Lung (tissue), 12 donors: ENCODE data around the gene FOXP2. TPM values are rescaled to one million over a fixed set of nuclear protein-coding genes. Genes with fewer than 3 reads are reported as not detected.
A peak's percentile ranks its signal among the peaks of the same experiment; 100 is the strongest.

Experiments used
- ATAC-seq: fragments of 200-7000 bp; cut with Tn5 transposase; one replicate; pipeline ENCODE4 v1.9.1; 2020; ENCODE audit warnings: moderate number of reproducible peaks; ENCODE audit not compliant: insufficient read depth, low FRiP score
- DNase-seq, 3 donors: peaks; one replicate each; pipeline ENCODE4 v3.0.0-alpha.2; 2013 to 2017
- H3K27ac ChIP-seq, 2 donors: one replicate each; pipeline ENCODE4 v1.5.1; 2013; ENCODE audit warnings: mild to moderate bottlenecking in 2 of 2, moderate library complexity in 2 of 2, control low read depth in 1 of 2, inconsistent platforms in 1 of 2, low read depth in 1 of 2, low read length in 1 of 2
- H3K27me3 ChIP-seq, 3 donors: one replicate each; pipeline ENCODE4 v1.5.1; 2013; ENCODE audit warnings: low read length in 2 of 3; ENCODE audit not compliant: control insufficient read depth in 3 of 3, insufficient read depth in 3 of 3
- H3K36me3 ChIP-seq, 4 donors: one replicate each; pipeline ENCODE4 v1.5.1; 2013; ENCODE audit warnings: low read length in 4 of 4, mild to moderate bottlenecking in 1 of 4, moderate library complexity in 1 of 4; ENCODE audit not compliant: control insufficient read depth in 4 of 4, insufficient read depth in 4 of 4
- H3K4me1 ChIP-seq, 5 donors: one replicate each; pipeline ENCODE4 v1.5.1; 2013; ENCODE audit warnings: low read length in 5 of 5, mild to moderate bottlenecking in 2 of 5, moderate library complexity in 1 of 5; ENCODE audit not compliant: control insufficient read depth in 5 of 5, insufficient read depth in 5 of 5
- H3K4me3 ChIP-seq: one replicate; pipeline ENCODE4 v1.5.1; 2013; ENCODE audit warnings: mild to moderate bottlenecking, control low read depth, moderate library complexity
- H3K9ac ChIP-seq, 2 donors: one replicate each; pipeline ENCODE4 v1.5.1; 2013; ENCODE audit warnings: low read length in 2 of 2, control low read depth in 1 of 2; ENCODE audit not compliant: insufficient read depth in 1 of 2
- H3K9me3 ChIP-seq, 4 donors: one replicate each; pipeline ENCODE4 v1.5.1; 2013; ENCODE audit warnings: low read length in 3 of 4, mild to moderate bottlenecking in 1 of 4, moderate library complexity in 1 of 4; ENCODE audit not compliant: control insufficient read depth in 4 of 4, insufficient read depth in 3 of 4
- WGBS, 2 donors: extraction: QIAGEN DNeasy Blood & Tissue Kit; methylation state at CpG; one replicate each; pipeline ENCODE4 v1.1.7; 2013; 5-methylcytosine and 5-hydroxymethylcytosine counted together
- polyA plus RNA-seq, 2 donors: library from polyadenylated mRNA; stranded (reverse); fragments of 200-250 nt; gene quantifications; one replicate each; pipeline ENCODE4 v1.2.1, GENCODE V29; 2013
- total RNA-seq, 2 donors: library from RNA; depleted of rRNA in 1 of 2; stranded (reverse); fragments of >200 nt in 1 of 2; gene quantifications; one replicate each; pipeline ENCODE4 v1.2.1, GENCODE V29; 2014 to 2021
- TF ChIP-seq, protein P1 (sequence below): IDR thresholded peaks from 2 replicates; pipeline ENCODE4 v1.5.1; 2012; ENCODE audit warnings: mild to moderate bottlenecking; ENCODE audit errors: control extremely low read depth, extremely low read depth
- donor health status: control.
- donor health status: control.
- donor health status: Bipolar disorder and iron deficiency.
- donor health status: healthy.
- donor health status: DM: yes; HTN: yes; CAD: no.

The FOXP2 gene
- total and polyA plus RNA-seq, 4 donors = 0.93 to 49.3 (median 5.0) TPM

GRCh38 chr7:114588506-114588905 lies 173.9 kb downstream of the FOXP2 start:
- Histone ChIP-seq H3K4me1 (peaks cover 0 to 11% (median 0%) of the 10 kb centered on the region in 5 donors), H3K4me3 (no peak overlapping the region), H3K27ac (no peak overlapping the region), H3K9me3 (no peaks in the 10 kb centered on the region), H3K27me3 (no peaks in the 10 kb centered on the region), H3K9ac (no peak overlapping the region), H3K36me3 (no peaks in the 10 kb centered on the region)
- ATAC-seq (no peak), DNase-seq (peak in 2 of 3 donors; percentile 14 to 16)
- WGBS, 2 donors = 91% methylated on average over 1 of the region's 1 CpG
- TF ChIP-seq, protein P1, sequence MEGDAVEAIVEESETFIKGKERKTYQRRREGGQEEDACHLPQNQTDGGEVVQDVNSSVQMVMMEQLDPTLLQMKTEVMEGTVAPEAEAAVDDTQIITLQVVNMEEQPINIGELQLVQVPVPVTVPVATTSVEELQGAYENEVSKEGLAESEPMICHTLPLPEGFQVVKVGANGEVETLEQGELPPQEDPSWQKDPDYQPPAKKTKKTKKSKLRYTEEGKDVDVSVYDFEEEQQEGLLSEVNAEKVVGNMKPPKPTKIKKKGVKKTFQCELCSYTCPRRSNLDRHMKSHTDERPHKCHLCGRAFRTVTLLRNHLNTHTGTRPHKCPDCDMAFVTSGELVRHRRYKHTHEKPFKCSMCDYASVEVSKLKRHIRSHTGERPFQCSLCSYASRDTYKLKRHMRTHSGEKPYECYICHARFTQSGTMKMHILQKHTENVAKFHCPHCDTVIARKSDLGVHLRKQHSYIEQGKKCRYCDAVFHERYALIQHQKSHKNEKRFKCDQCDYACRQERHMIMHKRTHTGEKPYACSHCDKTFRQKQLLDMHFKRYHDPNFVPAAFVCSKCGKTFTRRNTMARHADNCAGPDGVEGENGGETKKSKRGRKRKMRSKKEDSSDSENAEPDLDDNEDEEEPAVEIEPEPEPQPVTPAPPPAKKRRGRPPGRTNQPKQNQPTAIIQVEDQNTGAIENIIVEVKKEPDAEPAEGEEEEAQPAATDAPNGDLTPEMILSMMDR = no peak

DNA sequence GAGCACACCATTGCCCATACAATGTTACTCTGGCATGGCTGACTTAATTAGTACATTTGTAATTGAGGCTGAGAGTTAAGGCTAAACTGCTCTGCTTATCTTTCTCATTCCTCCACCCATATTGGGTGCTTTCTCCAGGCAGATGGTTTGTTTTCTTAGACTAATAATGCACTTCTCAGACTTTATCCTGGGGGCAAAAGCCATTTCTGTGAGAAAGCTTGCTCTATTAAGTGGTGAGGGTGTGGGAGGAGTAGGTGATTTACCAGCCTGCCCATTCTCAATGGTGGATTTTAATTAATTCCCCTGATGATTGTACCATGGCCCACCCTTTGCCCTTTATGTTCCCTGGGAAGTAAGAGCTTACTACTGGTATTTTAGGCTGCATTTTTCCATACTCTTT lies 174.8 kb downstream of the FOXP2 start:
- DNase-seq (no peak), ATAC-seq (no peak)
- peaks cover 0 to 6% (median 0%) of the 10 kb centered on the region in 5 donors for H3K4me1 ChIP-seq
- H3K9ac ChIP-seq = no peak overlapping the region
- no peaks in the 10 kb centered on the region for H3K9me3 ChIP-seq
- no peaks in the 10 kb centered on the region for H3K27me3 ChIP-seq
- H3K36me3 ChIP-seq = no peaks in the 10 kb centered on the region
- TF ChIP-seq, protein P1 = no peak
- no peak overlapping the region for H3K27ac ChIP-seq
- H3K4me3 ChIP-seq = no peak overlapping the region

GRCh38 chr7:114590298-114590697 lies 175.7 kb downstream of the FOXP2 start:
- no peaks in the 10 kb centered on the region for H3K9me3 ChIP-seq
- H3K36me3 ChIP-seq = no peaks in the 10 kb centered on the region
- TF ChIP-seq, protein P1 = no peak
- H3K4me1 ChIP-seq = peaks cover 0 to 6% (median 0%) of the 10 kb centered on the region in 5 donors
- H3K27ac ChIP-seq = no peak overlapping the region
- no peak overlapping the region for H3K4me3 ChIP-seq
- no peak for ATAC-seq
- DNase-seq = no peak
- H3K27me3 ChIP-seq = no peaks in the 10 kb centered on the region
- no peak overlapping the region for H3K9ac ChIP-seq
- 84 to 85% methylated on average over 2 of the region's 2 CpGs for WGBS, 2 donors

- ATAC-seq (no peak), DNase-seq (no peak)
- Histone ChIP-seq H3K4me3 (no peak overlapping the region), H3K9me3 (no peaks in the 10 kb centered on the region), H3K27ac (no peak overlapping the region), H3K36me3 (no peaks in the 10 kb centered on the region), H3K27me3 (no peaks in the 10 kb centered on the region), H3K4me1 (peaks cover 0 to 7% (median 0%) of the 10 kb centered on the region in 5 donors), H3K9ac (no peak overlapping the region)
- TF ChIP-seq, protein P1 = no peak
- 85 to 86% methylated on average over 4 of the region's 4 CpGs for WGBS, 2 donors
Measured at GRCh38 chr7:114598946-114599345, 184.3 kb downstream of the FOXP2 start.
